H4 (cell line): Measurements from ENCODE around the gene EFNB2. TPM values are rescaled to one million over a fixed set of nuclear protein-coding genes. Genes with fewer than 3 reads are reported as not detected.

ENCODE experiments used
- DNase-seq: peaks from one replicate; pipeline ENCODE4 v3.0.0-alpha.2; 2015; ENCODE audit warnings: low spot score
- total RNA-seq: library from RNA; depleted of rRNA; stranded (reverse); fragments of >200 nt; shearing (Covaris generic); gene quantifications from 2 replicates; pipeline ENCODE4 v1.2.3, GENCODE V29; 2014

EFNB2 gene
- total RNA-seq, 1 experiment from 2014 or later, result 6.7 TPM

DNA sequence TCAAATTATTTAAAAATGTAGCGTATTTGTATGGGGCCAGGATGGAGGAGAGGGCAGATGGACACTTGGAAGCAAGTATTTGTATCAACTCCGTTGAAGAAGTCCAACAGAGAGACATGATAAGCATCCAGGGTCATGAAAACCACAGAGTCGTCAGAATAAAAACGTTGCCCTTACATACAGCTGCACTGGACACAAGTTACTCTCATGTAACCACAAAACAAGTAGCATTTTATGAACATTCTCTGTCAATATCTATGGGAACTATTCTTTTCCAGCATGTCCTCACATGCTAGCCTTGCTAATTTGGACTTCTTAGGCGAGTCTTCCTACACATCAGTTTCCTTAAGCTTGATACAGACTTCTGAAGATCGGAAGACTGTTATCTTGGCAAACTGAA is 35.0 kb downstream of the EFNB2 start:
- no peak for DNase-seq

DNA sequence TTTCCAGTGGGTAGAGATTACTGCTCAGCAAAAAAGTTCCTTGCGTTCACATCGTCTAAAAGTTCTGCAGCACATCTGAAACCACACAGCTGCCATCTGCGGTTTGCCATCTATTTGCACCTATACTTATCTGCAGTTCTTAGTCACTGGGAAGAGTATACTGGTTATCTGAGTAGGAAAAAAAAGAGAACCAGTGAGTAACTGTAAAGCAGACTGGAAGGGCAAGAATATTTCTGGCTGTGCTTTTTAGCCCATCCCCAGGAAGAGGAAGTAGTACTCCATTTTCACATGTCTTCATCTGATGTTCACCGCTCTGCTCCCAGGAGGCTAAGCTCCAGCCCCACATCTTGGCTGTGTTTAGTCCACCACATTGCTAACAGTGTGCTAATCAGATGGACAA is 35.6 kb downstream of the EFNB2 start:
- peak; percentile 24 for DNase-seq

DNA sequence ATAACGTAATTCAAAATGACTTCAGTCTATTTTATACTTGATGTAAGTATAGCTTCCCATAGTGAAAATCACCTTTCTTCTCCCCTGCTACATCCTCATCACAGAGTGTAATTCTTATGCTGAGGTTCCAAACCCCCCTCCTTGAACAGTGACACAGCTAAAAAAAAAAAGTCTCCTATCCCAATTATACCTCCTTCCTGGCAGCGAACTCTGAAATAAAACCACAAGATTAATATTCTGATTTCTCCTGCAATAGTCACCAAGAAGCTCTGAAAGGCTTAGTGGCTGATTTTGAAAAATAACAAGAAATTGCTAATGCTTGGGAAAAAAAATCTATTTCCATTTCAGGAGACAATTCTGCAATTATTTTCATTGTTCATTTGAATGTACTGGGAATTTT is 36.3 kb downstream of the EFNB2 start:
- DNase-seq, result peak; percentile 15

DNA sequence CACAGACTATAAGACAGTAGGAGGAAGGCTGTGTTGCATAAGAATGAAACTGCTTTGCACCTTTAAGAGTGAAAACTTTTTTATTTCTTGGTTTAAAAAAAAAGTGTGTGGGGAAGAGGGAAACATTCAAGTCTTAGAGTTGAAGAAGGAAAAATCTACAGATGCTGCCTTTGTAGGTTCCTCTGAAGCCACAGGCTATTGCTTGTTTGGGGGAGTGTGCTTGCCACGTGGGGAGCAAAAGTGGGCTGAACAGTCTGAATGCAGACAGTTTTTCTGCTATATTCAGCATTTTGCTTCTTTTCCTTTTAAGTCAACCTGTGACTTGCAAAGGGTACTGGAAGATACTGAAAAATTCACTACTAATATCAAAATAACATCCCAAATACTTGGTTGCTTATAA is 36.9 kb downstream of the EFNB2 start:
- no peak for DNase-seq

DNA sequence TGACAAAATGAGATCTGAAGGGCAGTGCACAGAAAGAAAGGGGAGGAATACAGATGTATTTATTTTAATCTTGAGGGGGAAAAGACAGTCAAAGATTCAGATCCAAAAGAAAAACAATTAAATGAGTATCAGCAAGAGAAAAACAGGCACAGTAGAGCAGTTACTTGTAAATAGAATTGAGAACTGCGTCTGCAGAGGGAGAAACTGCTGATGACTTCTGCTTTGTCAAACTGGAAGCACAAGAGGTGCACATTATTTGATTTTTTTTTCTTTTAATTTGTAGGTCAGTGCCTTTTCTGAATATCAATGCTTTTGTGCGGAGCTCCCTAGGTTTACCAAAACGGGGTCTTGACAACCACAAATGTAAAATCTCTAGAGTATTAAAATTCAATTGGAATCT is 37.3 kb downstream of the EFNB2 start:
- no peak for DNase-seq

DNA sequence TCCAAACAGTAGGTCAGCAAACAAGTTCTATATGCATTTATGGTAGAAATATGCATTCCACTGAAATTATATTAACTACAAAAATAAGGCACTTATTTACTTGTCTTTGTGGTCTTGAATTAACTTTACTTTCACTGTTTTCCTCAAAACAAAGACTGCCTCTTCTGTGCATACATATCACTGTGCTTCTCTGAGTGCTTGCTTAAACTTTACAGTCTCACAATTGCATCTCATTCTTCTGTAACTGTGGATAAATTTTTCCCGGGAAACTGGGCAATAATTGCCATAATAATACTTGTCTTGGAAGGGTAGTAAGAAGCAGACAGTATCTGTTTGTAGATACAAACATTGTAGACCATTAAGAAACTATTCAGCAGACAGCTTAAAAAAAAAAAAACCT is 38.4 kb downstream of the EFNB2 start:
- no peak for DNase-seq

DNA sequence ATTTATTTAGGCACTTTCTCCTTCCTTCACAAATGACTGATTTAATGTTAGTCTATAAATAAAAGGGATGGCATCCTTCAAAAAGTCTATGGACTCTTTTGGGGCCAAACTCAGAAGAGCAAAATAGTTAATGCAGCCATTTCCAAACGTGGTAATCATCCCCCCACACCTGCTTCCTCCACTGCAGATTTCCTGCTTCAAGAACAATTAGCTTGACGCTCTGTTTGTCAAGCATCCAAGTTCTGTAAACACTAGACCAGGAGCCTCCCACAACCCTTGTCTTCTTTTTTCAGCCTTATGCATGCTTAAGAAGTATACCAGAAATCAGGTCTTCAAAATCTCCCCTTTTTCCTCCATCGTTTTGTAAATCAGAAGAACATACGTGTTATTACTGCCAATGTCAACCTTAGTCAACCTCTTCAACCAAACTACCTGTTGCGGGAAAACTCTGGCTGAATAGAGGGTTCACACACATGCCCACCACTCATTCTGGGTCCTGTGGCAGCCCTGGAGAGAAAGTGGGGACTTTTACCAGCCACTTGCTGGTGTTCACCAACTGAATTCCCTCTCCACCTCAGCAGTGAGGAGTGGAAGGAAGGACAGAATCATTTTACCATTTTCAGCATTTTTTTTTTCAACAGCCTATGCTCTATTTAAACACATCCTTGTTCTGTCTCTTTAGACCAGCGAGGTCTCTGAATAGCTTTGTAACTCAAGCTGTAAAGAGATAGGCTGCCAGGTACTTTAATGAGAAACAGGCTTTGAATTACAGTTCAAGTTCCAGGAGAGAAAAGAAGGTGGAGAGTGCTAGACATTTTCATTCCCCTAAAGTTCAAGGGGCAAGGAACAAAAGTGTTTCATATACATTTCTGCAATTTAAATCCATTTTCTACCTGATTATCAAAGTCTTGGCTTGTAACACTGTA is 39.1 kb downstream of the EFNB2 start:
- DNase-seq, result no peak

DNA sequence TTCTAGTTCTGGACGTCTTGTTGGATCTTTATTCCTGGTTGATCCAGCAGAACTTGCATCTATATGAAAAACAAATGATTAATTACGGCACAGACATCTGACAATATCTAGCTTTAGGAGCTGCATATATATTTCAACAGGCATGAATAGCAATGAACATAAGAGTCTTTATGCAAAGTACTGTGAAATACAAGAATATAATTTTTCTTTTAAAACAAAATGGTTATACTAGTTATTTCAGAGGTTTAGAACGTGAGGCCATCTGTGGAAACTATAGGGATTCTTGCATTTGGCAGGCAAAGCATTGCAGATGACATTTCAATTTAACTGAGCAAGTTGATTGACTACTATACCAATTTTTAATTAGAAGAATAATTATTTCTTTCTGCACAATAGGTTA is 40.5 kb downstream of the EFNB2 start:
- DNase-seq, result no peak

DNA sequence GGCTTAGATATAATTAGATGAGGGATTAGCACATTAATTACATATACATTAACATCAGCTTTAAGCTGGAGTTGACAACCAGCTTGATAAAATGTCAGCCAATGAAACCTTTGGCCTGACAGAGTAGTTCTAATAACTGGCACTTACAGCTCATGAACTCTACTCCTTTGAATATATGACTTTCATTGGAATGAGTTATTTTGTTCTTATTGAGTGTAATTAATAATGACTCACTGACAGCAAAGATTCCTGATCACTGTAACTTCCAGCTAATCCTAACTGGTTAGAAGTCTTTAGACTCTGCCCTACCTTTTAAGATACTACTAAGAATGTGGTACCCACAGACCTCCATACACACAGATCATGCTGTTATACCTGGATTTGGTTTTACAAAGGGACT is 41.0 kb downstream of the EFNB2 start:
- no peak for DNase-seq

DNA sequence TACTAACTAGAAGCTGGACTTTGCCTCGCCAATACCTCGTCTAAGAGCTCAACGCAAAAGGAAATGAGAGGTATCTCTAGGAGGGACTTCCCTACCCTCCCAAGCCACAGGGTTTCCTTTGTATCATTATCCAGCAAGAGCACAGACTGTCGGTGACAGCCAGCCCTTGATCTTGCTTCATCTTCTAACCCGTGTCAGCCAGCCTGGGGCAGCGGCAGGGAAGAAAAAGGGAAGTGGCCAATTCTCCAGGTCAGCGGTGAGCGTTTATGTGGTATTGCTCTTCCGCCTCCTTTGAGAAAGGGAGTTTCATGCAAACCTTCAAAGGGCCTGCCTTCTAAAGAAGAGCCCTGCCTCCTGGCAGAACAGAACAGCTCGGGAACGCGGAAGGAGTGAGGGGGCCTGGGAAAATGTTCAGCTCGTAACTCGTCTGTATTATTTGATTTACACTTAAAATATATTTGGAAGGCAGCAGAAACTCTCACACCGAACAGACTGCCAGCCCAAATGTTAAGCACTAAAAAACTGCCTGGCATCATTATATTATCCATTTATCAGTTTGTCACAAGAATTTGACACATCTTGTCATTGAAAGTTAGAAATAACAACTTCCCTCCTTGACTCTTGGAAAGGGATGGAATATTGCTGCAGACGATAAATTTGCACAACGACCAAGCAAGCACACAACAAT is 41.8 kb downstream of the EFNB2 start:
- no peak for DNase-seq

DNA sequence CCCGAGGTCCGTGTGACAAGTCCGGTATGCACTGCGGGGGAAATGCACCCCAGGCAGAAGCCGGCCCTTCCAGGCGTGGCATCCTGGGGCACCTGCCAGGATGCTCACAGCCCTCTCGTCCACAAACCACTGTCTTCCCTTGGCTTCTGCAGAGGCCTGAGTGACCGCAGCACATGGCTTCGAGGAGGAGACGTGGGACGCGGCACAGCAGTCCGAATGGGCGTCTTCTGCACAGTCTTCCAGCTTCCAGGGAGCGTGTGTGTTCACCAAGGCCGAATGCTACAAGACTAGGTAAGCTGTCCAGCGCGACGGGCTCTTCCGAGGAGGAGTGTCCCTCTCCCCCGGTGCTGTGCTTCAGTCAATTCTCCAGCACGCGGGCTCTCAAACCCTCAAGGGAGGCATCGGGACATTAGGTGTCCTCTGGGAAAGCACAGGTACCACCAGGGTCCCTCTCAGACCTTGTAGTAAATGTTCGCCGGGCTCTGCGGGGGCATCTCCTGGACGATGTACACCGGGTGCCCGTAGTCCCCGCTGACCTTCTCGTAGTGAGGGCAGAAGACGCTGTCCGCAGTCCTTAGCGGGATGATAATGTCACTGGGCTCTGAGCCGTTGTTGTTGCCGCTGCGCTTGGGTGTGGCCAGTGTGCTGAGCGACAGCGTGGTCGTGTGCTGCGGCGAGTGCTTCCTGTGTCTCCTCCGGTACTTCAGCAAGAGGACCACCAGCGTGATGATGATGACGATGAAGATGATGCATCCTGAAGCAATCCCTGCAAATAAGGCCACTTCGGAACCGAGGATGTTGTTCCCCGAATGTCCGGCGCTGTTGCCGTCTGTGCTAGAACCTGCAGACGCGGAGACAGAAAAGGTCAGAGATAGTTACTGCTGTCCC is 42.6 kb downstream of the EFNB2 start:
- no peak for DNase-seq

DNA sequence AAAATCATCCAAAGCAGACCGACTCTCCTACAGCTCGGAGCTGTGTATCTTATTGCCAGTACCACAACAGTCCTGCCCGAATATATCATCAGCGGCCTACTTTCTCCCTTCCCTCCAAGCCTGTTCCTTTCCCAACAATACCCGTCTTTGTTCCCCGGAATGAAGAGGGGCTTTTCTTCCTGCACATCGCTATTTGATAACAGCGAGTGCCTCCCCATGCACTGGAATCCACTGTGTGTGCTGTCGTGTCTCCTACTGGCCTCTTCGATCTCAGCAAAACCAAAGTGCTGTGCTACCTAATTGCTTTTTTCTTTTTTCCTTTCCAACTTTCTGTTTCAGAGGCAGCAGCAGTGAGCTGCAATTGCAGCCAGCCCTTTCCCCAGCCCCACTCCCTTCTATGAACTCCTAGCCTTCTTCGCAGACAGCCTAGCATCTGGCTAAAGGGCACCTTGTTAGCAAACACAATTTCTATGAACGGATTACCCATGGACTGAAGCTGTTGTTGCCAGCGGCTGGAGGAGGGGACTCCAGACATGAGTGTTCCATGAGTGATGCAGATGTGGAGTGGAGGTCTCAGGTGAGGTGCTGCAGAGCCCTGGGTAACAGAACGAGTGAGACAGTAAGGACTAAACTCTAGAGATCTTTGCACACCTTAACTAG is 43.4 kb downstream of the EFNB2 start:
- no peak for DNase-seq

DNA sequence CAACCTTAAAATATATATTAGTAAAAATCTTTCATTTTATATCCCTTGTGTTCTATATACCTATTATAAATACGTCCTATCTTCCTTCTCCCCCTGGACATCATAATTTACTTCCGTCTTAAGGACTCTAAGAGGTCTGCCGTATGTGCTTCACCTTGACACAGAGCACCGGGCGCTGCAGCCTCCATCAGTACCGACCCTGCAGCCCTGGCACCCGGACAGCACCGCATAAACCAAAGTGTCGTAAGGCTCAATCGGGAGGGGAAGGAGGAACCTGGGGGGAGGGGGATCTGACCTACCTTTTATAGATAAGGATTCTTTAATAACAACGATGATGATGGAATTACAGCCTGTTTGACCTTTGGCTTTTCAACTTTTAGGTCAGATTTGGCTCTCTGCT is 44.0 kb downstream of the EFNB2 start:
- no peak for DNase-seq

DNA sequence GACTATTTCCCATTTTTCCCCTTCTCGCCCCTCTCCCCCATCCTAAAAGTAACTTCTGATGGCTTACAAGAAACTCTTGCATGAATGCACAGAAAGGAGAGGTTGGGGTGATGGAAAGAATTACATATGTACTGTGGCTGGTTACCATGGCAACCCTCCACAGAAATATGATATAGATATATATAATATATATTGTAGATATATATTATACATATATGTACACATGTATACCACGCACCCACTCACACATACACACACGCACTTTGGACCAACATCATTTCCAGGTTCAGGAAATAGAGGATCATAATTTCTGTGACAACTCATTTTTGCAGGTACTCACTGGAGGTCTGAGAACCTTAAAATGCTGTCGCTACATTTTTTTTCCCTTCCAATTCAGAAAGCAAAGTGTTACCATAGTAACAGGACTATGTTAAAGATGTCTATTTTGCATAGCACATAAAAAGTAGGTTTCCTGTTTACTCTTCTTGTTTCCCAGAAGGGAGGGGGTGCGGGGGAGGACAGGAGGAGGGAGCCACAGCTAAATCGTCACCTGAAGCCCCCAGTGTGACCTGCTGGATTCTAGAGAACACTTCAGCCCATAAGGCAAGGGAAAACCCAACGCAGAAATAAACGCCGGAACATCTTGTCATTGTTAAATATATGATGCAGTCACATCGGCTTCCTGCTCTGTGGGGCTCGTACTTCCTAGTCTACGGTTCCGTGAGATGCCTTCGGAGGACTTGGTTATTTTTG is 44.7 kb downstream of the EFNB2 start:
- no peak for DNase-seq

DNA sequence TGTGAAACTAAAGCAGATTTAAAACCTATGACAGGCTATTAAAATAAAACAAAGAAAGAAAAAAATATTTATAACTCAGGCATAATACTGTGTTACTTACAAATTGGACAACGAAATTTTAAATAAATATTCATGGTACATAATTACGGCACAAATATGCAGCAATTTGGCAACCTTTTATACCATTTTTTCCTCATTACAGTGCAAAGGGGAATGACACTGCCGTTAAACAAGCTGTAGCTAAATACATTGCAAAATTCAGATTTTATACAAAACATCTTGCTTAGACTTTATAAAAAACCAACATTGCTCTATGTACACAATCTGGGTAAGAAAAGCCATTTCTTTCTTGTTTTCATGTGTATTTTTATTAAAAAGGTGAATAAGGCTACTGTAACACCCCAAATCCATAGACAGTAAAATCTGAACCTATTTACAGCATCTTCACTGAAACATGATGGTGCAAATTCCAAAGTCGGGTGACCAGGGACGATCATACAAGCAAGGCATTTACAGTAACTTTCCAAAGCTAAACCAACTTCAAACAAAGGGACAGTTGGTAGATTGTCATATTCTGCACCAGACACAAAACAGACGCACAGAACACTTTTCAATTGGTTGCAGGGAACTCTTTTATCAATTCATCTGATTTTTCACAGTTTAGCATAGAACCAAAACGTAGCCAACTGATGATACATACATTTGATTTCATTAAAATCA is 45.5 kb downstream of the EFNB2 start:
- no peak for DNase-seq

DNA sequence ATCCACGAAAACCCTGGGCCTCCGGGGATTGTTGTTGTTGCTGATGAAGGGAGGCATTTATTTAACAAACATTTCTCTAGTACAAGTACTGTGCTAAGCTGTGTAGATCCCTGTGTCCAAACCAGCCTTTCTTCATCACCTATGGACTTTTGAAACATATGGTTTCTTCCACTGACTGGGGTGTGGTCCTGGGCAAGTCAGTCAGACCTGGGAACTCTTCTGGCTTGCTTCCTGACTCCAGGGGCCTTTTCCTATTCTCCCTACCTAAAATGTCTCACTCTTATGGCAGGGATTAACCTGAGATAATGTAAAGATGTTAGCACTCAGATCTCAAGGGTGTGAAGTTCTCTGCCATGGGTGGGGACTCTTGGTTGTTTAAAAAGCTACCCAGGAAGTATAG is 46.8 kb downstream of the EFNB2 start:
- no peak for DNase-seq

DNA sequence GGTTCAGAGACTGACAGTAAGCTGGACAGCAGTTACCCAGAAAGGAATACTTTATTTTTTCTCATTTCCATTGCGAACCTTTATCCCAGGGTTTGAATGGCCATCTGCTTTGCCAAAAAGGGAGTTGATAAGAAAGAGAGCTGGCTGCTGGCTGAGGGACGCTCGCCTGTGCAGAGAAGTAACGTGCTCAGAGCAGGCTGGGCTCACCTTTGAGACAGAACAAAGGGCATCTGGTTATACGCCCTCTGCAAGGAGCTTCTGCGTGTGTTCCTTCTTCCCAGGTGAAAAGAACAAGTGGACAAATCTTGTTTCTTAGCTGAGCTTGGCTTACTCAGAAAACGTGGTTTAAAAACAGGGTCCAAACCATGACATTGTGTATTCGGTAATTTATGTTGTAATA is 47.4 kb downstream of the EFNB2 start:
- DNase-seq, result no peak

DNA sequence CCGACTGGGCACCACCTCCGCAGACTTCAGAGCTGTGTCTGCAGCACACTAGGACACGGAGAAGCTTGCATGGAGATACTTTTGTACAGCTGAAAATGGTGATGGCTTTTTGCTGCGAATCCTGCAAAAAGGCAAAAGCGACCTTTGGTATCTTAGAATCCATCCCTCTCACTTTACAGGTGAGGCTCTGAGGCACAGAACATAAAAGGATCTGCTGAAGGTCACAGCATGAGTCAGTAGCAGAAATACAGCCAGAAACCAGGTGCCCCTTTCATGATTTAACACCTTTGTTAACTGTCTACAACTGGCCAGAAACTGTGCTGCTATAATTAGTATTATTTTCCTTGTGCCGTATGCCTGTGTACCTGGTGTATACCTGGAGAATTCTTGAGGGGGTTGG is 48.3 kb downstream of the EFNB2 start:
- DNase-seq, result no peak

DNA sequence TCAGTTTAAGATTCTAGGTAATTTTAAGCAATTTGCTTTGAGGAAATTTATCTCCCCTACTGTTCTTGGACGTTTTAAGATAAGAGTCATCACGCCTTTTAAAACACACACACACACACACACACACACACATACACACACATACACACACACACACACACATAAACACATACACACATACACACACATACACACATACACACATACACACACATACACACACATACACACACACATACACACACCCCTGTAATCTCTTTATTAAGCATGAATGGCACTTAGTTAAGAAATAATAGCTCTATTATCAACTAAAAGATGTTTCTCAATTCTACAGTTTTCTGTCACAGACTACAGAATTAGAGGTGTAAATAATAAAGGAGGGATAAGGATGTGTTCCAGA is 49.2 kb downstream of the EFNB2 start:
- DNase-seq, result no peak

DNA sequence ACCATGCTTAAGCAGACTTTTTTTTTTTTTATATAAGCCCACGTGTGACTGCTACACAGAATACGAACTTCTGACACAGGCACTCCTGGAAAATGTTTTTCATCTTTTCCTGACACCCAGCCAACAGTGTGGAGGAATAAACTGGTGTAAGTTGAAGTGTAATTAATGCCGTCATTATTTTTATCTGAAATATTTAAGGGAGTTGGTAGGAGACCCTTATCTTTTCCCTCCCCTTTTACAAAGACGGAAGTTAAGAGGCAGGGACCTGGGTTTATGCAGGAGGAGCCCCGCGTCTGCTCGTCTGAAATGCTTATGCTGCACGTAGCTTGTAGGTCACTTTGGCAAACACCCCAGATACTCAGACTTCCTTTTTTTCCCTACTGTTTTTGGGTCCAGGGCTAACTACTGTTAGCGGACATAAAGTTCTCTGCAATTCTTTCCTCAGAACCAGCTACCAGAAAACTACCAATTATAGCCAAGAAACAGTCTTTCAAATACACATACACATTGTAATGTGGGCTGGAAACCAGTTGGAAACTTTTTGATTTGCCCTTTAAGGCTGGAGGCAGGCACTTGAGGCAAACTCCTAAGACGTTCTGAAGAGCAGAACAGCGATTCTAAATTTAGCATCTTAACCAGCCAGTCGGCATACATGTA is 50.8 kb downstream of the EFNB2 start:
- DNase-seq, result no peak
